GM12878 (cell line): Measurements from ENCODE around the gene ZFYVE19. TPM values are rescaled to one million over a fixed set of nuclear protein-coding genes. Genes with fewer than 3 reads are reported as not detected.

Experiments
- ATAC-seq: fragments of 200-7000 bp; cut with Tn5 transposase; 3 replicates; pipeline ENCODE4 v1.9.1; 2020; ENCODE audit warnings: mild to moderate bottlenecking, moderate library complexity
- BruUV-seq: library from RNA; stranded (reverse); fragments of 400-500 nt; replicated peaks from 2 replicates; lab custom pipeline; 2021; lab: Mats Ljungman, UMichigan
- CTCF ChIA-PET: fragments of 300-600 bp; sonication (Branson Sonifier 250); formaldehyde crosslinking; extraction: SDS; loops from one replicate; lab custom pipeline; 2021; ENCODE audit warnings: inconsistent platforms; lab: Yijun Ruan, JAX
- POLR2A ChIA-PET: fragments of 350-600 bp; formaldehyde crosslinking; extraction: SDS; loops from one replicate; lab custom pipeline; 2021; ENCODE audit warnings: inconsistent platforms; lab: Charles Lee
- RAD21 ChIA-PET: fragments of 300-600 bp; sonication (Branson Sonifier 250); formaldehyde crosslinking; loops from one replicate; lab custom pipeline; 2023; ENCODE audit warnings: antibody characterized with exemption; ENCODE audit not compliant: unreplicated experiment; lab: Charles Lee
- SMC1A ChIA-PET: fragments of 300-600 bp; sonication (Branson Sonifier 250); formaldehyde crosslinking; loops from one replicate; lab custom pipeline; 2023; ENCODE audit not compliant: unreplicated experiment, uncharacterized antibody; lab: Charles Lee
- DNase-seq: peaks from one replicate; pipeline ENCODE4 v3.0.0-alpha.2; 2011; ENCODE audit warnings: low read depth, low spot score
- FAIRE-seq: peaks from 3 replicates; lab custom pipeline; 2011; peaks lifted over from hg19 to GRCh38; lab: Jason Lieb, UNC
- H2AFZ ChIP-seq: 2 replicates; pipeline ENCODE4 v1.6.0; 2011; ENCODE audit warnings: low read depth, low read length, control low read depth; ENCODE audit not compliant: control insufficient read depth
- H3K27ac ChIP-seq: 2 replicates; pipeline ENCODE4 v1.5.1; 2011; ENCODE audit warnings: control low read depth; ENCODE audit not compliant: control insufficient read depth, insufficient read depth
- H3K27me3 ChIP-seq, 2 experiments: replicated peaks in 1 of 2; 2 replicates each; pipeline versions ENCODE4 v1.6.0 to v1.6.1; 2011; ENCODE audit warnings: low read length in 1 of 2; ENCODE audit not compliant: control insufficient read depth in 2 of 2, insufficient read depth in 2 of 2
- H3K36me3 ChIP-seq, 2 experiments: 2 replicates each; pipeline ENCODE4 v1.5.1; 2011; ENCODE audit warnings: low read length in 1 of 2; ENCODE audit not compliant: control insufficient read depth in 2 of 2, insufficient read depth in 2 of 2
- H3K4me1 ChIP-seq: 2 replicates; pipeline ENCODE4 v1.6.1; 2011; ENCODE audit warnings: mild to moderate bottlenecking, low read length, moderate library complexity, mixed read lengths; ENCODE audit not compliant: control insufficient read depth, insufficient read depth
- H3K4me2 ChIP-seq: 2 replicates; pipeline ENCODE4 v1.6.0; 2011; ENCODE audit warnings: control low read depth; ENCODE audit not compliant: control insufficient read depth, insufficient read depth
- H3K4me3 ChIP-seq: fragments of 200-600 bp; sonication (generic); 2 replicates; pipeline ENCODE4 v1.5.1; 2016
- H3K79me2 ChIP-seq: 2 replicates; pipeline ENCODE4 v1.6.0; 2011; ENCODE audit warnings: low read length; ENCODE audit not compliant: control insufficient read depth, insufficient read depth
- H3K9ac ChIP-seq: 2 replicates; pipeline ENCODE4 v1.8.0; 2011; ENCODE audit warnings: low read length, control low read depth, mixed read lengths; ENCODE audit not compliant: control insufficient read depth, insufficient read depth
- H3K9me3 ChIP-seq: replicated peaks from 3 replicates; pipeline ENCODE4 v1.5.1; 2011; ENCODE audit warnings: mild to moderate bottlenecking, low read length; ENCODE audit not compliant: control insufficient read depth, insufficient read depth
- H4K20me1 ChIP-seq: 2 replicates; pipeline ENCODE4 v1.6.0; 2011; ENCODE audit not compliant: control insufficient read depth, insufficient read depth
- BRCA1 ChIP-seq: IDR thresholded peaks from 2 replicates; pipeline ENCODE4 v1.6.1; 2011; ENCODE audit warnings: low read depth, low read length, improper control_type of control experiment
- ESRRA ChIP-seq: IDR thresholded peaks from 2 replicates; pipeline ENCODE4 v1.6.1; 2012; ENCODE audit warnings: mild to moderate bottlenecking, low read length, improper control_type of control experiment
- HDGF ChIP-seq: fragments of 450-650 bp; IDR thresholded peaks from 2 replicates; pipeline ENCODE4 v1.6.1; 2016; ENCODE audit warnings: antibody characterized with exemption
- KDM1A ChIP-seq: fragments of 200-600 bp; sonication (generic); IDR thresholded peaks from 2 replicates; pipeline ENCODE4 v1.6.1; 2016; ENCODE audit warnings: borderline replicate concordance
- MXI1 ChIP-seq: fragments of 150-350 bp; IDR thresholded peaks from 2 replicates; pipeline ENCODE4 v1.6.1; 2011; ENCODE audit warnings: low read depth, mild to moderate bottlenecking, inconsistent platforms, low read length, improper control_type of control experiment
- PAX8 ChIP-seq: fragments of 450-650 bp; IDR thresholded peaks from 2 replicates; pipeline ENCODE4 v1.6.1; 2017; ENCODE audit warnings: mild to moderate bottlenecking, moderate library complexity
- POU2F2 ChIP-seq: IDR thresholded peaks from 3 replicates; pipeline ENCODE4 v1.6.1; 2011; ENCODE audit warnings: low read depth, mild to moderate bottlenecking, low read length, borderline replicate concordance
- RB1 ChIP-seq: fragments of 450-650 bp; formaldehyde crosslinking; IDR thresholded peaks from 2 replicates; pipeline ENCODE4 v1.6.1; 2017; ENCODE audit warnings: mild to moderate bottlenecking, borderline replicate concordance
- RUNX3 ChIP-seq: IDR thresholded peaks from 2 replicates; pipeline ENCODE4 v1.6.1; 2012; ENCODE audit warnings: low read length, inconsistent platforms
- SMARCA5 ChIP-seq: fragments of 450-650 bp; IDR thresholded peaks from 2 replicates; pipeline ENCODE4 v1.6.1; 2017; ENCODE audit warnings: mild to moderate bottlenecking
- SREBF1 ChIP-seq: IDR thresholded peaks from 2 replicates; pipeline ENCODE4 v1.6.1; 2012; ENCODE audit warnings: mild to moderate bottlenecking, low read length
- TAF1 ChIP-seq: IDR thresholded peaks from 2 replicates; pipeline ENCODE4 v1.6.1; 2011; ENCODE audit warnings: mild to moderate bottlenecking, low read depth, low read length, borderline replicate concordance
- WRNIP1 ChIP-seq: IDR thresholded peaks from 2 replicates; pipeline ENCODE4 v1.6.1; 2011; ENCODE audit warnings: low read depth, low read length, improper control_type of control experiment, borderline replicate concordance
- YY1 ChIP-seq: IDR thresholded peaks from 2 replicates; pipeline ENCODE4 v1.6.1; 2011; ENCODE audit warnings: low read depth, mild to moderate bottlenecking, low read length
- WGBS: methylation state at CpG from one replicate; pipeline ENCODE4 v1.1.6; 2016; ENCODE audit warnings: low lambda C conversion rate; ENCODE audit not compliant: insufficient replicate concordance, insufficient coverage; ENCODE audit errors: missing lambda C conversion rate; 5-methylcytosine and 5-hydroxymethylcytosine counted together
- in situ Hi-C: fragments of 300-500 bp; cut with MboI; formaldehyde crosslinking; loops from 9 replicates; pipeline ENCODE4 v1.14.3; 2018; ENCODE audit warnings: mixed read lengths
- intact Hi-C: fragments of 100-400 bp; cut with micrococcal nuclease; formaldehyde crosslinking; loops from one replicate; pipeline ENCODE4 v1.14.2; 2022; ENCODE audit not compliant: unreplicated experiment
- polyA plus RNA-seq, 11 experiments: library from polyadenylated mRNA; depleted of rRNA in 4 of 11; unstranded in 6 of 11; stranded (reverse) in 5 of 11; fragments of >200 nt; fragmentation: Nextera tagmentation in 4 of 11; fragmentation: Illumina TruSeq in 1 of 11; extraction: Ambion mirVana in 4 of 11; extraction: Trizol in 1 of 11; gene quantifications; 1 replicate in 1 of 11; 2 replicates in 10 of 11; pipeline versions ENCODE4 v1.2.1 to v1.2.3, GENCODE V29; 2011 to 2016; ENCODE audit warnings: inconsistent platforms in 2 of 11, missing spikeins in 2 of 11, low read depth in 1 of 11
- total RNA-seq, 4 experiments: library from RNA; depleted of rRNA in 3 of 4; stranded (reverse); fragments of >200 nt in 3 of 4; fragmentation: Illumina TruSeq in 1 of 4; extraction: Trizol in 1 of 4; gene quantifications; 2 replicates each; pipeline versions ENCODE4 v1.2.1 to v1.2.3, GENCODE V29; 2013 to 2021

ZFYVE19 gene
- total and polyA plus RNA-seq, 10 of the 15 experiments (the other 5 are each of a cell fraction or from before 2014, with no cell fraction given): 1.7 to 36.3 (median 17.0) TPM

DNA sequence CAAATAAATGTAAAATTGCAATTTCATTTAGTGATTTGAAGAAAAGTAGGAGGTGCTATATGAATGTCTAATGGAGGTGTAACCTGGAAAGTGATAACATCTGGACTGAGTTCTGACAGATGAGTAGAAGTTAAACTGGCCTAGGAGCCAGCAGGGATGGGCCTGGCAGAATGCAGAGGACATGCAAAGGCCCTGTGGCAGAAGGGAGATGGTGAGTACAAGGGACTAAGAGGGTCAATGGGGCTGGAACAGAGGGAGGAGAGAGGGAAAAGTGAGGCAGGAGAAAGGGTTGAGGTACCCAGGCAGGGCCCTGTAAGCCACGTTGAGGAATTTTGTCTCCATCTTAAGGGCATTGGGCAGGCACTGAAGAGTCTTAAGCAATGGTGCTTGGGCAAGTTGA, 25.0 kb downstream of the ZFYVE19 start:
- BruUV-seq: no TSS peak
- in situ Hi-C loops (no loop called here), intact Hi-C loops (no loop called here)
- no peak overlapping the region for H2AFZ ChIP-seq
- no peaks in the 10 kb centered on the region for H3K79me2 ChIP-seq
- H3K9ac ChIP-seq: no peak overlapping the region
- H3K27me3 ChIP-seq: no peaks in the 10 kb centered on the region
- no peaks in the 10 kb centered on the region for H3K36me3 ChIP-seq
- WGBS: 0% methylated on average over 1 of the region's 1 CpG
- no peak overlapping the region for H3K4me3 ChIP-seq
- H3K4me1 ChIP-seq: no peaks in the 10 kb centered on the region
- POLR2A ChIA-PET: interaction anchor here (1.0 kb wide), 1 partner anchor 66 kb away, joined by 3 read pairs; no protein-coding TSS in a partner anchor
- H3K4me2 ChIP-seq: no peak overlapping the region
- ATAC-seq (no peak), FAIRE-seq (no peak), DNase-seq (no peak)
- SMC1A ChIA-PET: no interaction called here
- no peaks in the 10 kb centered on the region for H4K20me1 ChIP-seq
- TF ChIP-seq YY1 (no peak), WRNIP1 (no peak), PAX8 (no peak), RUNX3 (no peak), MXI1 (no peak), RB1 (no peak), SREBF1 (no peak), ESRRA (no peak), KDM1A (no peak), HDGF (no peak), BRCA1 (no peak), POU2F2 (no peak), TAF1 (no peak), SMARCA5 (no peak)
- CTCF ChIA-PET: no interaction called here
- no peak overlapping the region for H3K27ac ChIP-seq
- RAD21 ChIA-PET: no interaction called here
- no peaks in the 10 kb centered on the region for H3K9me3 ChIP-seq
